GM21367 (cell line): ENCODE results near the gene SENP6.

Experiments used
- ATAC-seq: cut with Tn5 transposase; IDR thresholded peaks from one replicate; pipeline ENCODE4 v1.9.1; 2021; ENCODE audit not compliant: unreplicated experiment

The SENP6 gene

DNA sequence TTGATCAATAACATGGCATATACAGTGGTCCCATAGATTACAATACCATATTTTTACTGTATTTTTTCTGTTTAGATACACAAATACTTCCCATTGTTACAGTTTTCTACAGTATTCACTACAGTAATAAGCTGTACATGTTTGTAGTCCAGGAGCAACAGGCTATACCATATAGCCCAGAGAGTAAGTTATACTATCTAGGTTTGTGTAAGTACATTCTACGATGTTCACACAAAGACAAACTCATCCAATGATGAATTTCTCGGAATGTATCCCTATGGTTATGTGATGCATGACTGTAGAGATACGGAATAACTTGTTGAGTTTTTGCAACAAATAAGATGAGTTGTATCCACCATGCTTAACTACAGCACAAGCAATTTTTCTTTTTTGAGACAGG, 143.7 kb downstream of the SENP6 start:
- ATAC-seq, result no peak

DNA sequence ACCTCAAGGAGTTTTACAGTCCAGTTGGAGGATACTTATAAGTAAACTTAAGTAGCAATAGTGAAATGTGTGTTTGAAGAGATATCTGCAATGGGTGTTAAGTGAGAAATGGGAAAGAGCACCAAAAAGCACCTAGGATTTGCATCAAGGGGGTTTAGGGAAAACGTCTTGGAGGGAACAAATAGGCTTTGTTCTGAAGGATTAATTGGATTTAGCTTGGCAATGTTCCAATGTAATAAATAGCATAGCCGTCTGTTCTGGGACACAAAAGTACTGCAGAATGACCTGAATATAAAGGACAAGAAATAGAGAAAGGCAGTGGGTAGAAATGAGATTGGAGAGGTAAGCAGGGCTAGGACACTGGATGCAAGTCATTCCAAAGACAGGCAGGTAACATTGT, 144.5 kb downstream of the SENP6 start:
- ATAC-seq, result no peak

DNA sequence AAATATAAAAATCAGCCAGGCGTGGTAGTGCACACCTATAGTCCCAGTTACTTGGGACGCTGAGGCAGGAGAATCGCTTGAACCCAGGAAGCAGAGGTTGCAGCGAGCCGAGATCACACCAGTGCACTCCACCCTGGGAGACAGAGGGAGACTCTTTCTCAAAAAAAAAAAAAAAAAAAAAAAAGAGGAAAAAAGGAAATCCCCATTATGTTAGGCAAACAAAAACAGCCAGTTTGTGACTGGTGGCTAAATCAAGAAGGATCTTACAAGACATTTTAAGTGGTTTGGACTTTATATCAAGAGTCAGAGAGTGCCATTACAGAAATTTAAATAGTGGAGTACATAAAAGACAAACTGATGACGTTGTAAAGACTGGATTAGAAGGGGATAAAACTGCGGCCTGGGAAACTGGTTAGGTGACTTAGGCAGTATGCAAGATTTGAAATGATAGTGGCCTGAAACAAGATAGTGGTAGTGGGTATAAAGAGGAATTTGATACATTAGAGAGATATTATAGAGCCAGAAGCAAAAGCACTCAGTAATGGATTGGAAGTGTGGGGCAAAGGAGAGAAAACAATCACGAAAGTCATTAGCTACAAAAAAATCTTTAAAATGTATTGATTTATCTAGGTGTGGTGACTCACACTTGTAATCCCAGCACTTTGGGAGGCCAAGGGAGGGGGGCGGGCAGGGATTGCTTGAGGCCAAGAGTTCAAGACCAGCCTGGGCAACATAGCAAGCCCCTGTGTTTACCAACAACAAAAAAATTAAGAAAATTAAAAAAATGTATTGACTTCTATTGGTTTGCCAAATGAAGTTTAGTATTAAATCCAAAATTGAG, 145.7 kb downstream of the SENP6 start:
- no peak for ATAC-seq

DNA sequence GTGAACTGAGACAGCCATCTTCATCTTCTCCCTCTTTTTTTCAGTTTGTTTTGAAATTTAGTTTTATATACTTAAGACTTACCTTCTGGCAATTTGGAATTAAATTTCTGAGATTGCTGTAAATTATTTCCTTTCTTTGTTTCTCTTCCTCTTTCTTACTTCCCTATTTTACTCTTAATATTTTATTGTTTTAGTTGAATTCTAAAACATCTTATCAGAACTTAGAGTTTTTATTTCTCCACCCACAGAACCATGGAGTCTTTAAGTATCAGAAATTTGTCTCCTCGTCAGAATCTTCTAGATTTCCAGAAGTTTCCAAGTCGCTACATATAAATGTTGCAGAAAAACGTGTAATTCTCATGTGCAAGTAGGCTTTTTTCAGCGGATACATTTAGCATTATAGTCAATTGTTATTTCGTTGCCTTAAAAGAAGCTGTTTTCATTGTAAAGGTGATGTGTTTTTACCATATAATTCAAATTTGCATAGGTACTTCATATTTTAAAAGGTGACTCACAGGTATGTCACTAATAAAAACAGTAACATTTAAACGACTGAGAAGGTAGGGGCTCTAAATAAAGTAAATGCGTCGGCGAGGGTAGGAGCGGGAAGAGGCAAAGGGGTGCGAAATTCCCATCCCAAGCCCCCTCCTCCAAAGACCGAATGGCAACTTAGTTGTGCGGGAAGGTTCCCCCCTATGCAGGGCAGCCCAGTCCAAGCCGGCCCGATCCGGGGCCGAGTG, 146.5 kb downstream of the SENP6 start:
- peak; percentile 2 for ATAC-seq

DNA sequence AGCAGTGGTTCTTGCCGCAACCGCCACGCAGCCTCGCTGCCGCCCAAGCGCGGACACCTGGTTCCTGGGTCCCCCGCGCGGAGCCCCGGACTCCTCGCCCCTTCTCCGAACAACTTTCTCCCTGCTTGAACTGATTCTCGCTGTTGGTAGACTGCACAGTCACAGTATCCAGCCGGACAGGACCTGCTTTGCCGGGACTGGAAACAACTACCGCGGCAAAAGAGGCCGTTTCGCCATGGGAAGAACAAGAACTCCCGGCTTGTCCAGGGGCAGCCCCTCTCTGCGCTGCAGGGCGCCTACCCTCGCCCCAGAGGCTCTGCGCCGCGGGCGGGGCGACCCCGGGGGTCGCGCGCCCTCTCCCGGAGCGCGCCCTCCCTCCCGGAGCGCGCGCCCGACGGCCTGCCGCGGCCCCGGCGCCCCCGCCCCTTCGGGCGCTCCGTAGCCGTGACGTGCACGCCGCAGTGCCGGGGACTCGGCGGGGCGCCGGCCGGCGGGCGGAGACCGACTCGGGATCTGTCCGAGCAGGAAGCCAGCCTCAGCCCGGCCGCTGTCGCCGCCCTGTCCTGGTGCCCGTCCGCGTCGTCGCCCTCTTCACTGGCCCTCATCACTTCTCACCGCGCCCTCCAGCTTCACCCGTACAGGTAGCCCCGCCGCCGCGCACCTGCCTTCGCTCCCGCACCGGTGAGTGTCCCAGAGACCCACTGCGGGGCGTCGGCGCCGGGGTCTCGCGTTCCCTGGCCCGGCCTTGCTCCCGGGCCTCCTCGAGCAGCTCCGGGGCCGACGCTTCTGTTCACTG, 147.3 kb downstream of the SENP6 start, which contains the start of gene MYO6:
Gene MYO6 (plus strand): TSS at position 497 of the 796 bp plus-strand sequence. CDS start 68,309 bp downstream, outside the sequence.
- ATAC-seq, result peak; percentile 73

DNA sequence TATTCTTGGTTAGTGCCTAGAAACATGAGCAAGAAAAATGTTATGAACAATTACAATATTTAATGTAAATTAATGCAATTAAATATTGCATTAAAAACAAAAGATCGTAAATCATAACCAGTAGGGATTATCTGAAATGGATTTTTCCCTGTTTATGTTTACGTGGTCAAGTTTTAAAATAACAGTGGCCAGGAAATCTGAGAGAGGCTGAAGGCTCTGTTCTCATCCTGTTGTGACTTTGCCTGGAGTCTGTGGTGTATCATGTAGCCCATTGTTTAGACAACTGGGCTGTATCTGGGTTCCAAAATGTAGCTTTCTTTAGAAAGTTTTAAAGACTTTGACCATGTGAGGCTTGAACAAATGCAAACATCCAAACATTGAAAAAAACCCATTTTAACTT, 149.8 kb downstream of the SENP6 start:
- no peak for ATAC-seq

DNA sequence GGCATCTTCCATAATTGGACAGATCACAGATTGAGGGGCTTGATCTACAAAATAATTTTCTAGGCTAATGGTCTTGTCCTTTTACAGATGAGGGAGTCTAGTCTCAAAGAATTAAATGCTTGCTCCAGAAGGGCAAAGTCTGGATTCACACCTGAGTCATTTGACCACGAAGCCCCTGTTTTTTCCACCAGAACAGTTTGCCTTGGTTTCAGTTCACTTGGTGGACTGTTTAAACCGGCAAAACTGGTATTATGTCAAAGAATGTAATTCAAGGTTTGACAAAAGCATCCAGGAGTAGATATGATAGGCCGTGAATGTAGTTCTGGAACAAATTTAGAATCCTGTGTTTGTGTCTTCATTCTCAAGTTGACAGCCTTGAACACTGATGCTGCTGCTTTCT, 150.7 kb downstream of the SENP6 start:
- ATAC-seq, result no peak

DNA sequence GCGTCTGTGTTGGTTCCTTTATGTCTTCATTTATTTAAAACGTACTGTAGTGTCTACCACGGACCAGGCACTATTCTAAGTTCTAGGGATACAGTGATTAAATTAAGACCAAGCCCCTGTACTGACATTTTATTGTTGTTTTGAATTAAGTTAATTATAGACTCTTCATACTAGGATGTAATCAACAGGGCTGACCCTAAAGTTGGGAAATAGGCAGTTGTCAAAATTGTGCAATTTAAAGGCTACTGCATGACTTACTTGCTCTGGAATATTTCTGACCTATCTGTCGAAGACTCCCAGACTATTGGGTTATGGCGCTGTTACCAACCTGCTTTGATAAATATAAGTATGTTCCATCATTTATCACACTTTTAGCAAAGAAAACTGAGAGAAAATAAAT, 154.0 kb downstream of the SENP6 start:
- no peak for ATAC-seq

DNA sequence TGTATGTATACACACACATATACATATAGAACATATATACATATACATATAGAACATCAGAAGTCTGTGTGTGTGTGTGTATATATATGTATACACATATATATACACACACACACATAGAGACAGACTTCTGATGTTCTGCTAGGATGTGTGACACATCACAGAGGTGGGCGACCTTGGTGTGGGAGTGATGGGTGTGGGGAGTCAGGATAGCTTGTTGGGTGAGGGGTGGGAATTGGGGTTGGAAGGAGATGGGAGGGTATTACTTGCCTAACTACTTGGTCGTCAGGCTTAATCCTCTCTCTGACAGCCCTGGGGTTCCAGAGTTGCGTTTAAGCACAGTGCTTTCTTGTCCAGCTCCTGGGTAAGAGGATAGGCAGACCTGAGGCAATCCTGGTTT, 155.6 kb downstream of the SENP6 start:
- no peak for ATAC-seq

DNA sequence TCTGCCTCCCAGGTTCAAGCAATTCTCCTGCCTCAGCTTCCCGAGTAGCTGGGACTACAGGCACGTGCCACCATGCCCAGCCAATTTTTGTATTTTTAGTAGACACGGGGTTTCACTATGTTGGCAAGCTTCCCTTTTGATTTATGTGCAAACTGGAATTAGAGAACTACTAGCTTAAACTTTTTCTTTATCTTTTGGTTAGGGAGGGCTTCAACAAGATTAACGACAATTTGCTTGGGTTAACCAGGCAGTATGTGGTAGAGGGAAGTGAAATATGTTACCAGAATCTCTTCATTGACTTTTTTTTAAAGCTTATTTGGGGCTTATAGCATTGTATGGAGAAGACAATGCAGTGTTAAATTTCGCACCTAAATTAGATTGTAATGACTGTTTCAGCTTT, 156.4 kb downstream of the SENP6 start:
- ATAC-seq, result no peak

DNA sequence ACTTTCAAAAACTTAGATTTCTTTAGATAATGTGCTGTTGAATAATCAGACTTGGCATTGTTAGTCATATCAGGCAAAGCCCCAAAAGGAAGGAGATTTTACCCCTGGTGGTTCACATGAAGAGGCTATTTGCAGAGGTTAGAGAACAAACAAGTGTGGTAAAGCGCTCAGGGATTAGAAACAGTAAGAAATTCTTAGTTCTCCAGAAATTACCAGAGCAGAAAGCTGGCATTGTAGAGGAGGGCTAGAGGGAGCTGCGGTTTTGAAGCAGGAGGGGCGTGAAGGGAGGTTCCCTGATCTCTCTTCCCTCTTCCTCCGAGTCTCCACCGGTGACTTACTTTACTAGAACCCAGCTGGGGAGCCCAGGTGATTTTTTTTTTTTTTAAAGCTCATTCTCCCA, 157.5 kb downstream of the SENP6 start:
- ATAC-seq, result no peak

DNA sequence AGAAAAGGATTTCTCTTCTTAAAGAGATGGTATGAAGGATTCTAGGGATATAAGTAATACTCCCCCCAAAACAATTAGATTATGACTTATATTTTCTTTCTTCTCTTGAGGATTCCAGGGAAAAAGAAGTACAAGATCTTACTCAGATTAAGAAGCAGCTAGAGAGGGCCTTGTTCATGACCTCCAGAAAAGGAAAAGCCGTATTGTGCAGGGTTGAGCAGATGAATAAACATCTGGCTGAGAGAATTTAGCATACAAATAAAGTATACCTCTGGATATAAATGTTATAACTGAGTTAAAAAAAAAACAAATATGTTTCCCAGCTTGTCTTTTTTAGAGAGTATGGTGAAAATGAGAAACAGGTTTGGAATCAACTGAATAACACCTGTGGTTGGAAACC, 158.6 kb downstream of the SENP6 start:
- ATAC-seq, result no peak

DNA sequence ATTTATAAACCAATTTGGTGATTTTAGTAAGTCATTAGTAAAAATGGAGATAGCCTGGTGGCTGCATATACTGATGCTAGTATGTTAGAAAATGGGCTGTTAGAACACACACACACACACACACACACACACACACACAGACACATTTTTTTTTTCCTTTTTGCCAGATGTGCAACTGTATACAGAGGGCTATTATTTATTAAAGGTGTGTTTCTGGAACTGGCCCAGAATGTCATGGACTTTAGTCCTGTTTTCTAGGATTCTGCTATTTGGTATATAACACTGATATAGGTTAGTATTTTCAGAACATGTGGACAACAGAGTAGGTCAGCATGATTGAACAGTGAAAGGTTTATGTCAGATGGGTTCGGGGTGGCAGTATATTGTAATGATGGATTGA, 159.8 kb downstream of the SENP6 start:
- ATAC-seq, result no peak

DNA sequence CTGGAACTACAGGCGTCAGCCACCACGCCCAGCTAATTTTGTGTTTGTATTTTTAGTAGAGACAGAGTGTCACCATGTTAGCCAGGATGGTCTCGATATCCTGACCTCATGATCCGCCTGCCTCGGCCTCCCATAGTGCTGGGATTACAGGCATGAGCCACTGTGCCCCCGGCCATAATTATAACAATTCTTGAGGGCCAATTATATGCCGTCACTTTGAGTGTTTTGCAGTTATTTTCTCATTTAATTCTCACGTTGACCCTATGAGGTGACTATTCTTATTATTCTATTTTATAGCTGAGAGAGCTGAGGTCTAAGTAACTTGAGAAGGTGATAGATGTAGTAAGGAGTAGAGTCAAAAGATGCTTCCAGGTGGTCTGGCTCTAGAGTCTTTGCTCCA, 160.4 kb downstream of the SENP6 start:
- ATAC-seq, result no peak

DNA sequence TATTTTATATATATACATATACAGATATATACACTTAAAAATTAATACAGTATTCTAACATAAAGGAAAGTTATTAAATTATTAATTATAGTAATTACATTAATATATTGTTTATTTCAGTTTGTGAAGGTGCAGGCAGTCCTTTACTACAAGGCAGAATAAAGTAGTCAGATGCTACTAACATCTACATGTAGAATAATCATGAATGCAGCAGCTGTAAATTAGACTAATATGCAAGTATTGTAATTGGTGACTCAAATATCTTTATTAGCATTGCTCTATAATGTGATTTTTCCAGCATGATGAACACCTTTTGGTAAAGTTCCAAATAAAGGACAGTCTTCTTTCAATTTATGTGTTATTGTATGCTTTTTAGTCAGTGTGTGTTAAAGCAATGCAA, 164.7 kb downstream of the SENP6 start:
- ATAC-seq, result no peak
